ENCODE results near the gene C20orf202. TPM values are rescaled to one million over a fixed set of nuclear protein-coding genes. Genes with fewer than 3 reads are reported as not detected.
"Not testable (repeated sequence)": the region's sequence is repeated elsewhere in the genome, so short reads cannot be mapped to it uniquely, and the experiment has no call there.

C20orf202 gene
- total RNA-seq, 8 experiments from 2014 or later, result 0.11 to 0.24 (median 0.20) TPM; not detected in 4

- no peak for ATAC-seq (replicated peaks in 6 of 8)
- Histone ChIP-seq H3K27ac (no peak overlapping the region), H3K4me3 (no peak overlapping the region), H3K4me1 (replicated peaks in 1 of 2) (peaks cover 3 to 4% of the 10 kb centered on the region in 2 donors)
- 0 to 86% (median 50%) methylated on average over 1 to 2 of the region's 2 CpGs; no CpG with 5 or more reads in 1 of the 10 experiments for WGBS, 10 experiments
- in situ Hi-C loops (cut with MboI; ENCODE audit: low pct_unique_long_range_greater_than_20kb in 2 of 9, low sequenced_read_pairs in 9 of 9, unreplicated experiment in 9 of 9), result no loop called here
Observed at GRCh38 chr20:1245578-1245977, 42.3 kb downstream of the C20orf202 start.

- ATAC-seq (replicated peaks in 6 of 8), result no peak
- H3K27ac ChIP-seq, result no peak overlapping the region
- no peaks in the 10 kb centered on the region for H3K4me1 ChIP-seq (replicated peaks in 1 of 2)
- in situ Hi-C loops (cut with MboI; ENCODE audit: low pct_unique_long_range_greater_than_20kb in 2 of 9, low sequenced_read_pairs in 9 of 9, unreplicated experiment in 9 of 9), result no loop called here
- H3K4me3 ChIP-seq, result no peak overlapping the region
Observed at GRCh38 chr20:1247689-1248088, 44.4 kb downstream of the C20orf202 start.

- H3K27ac ChIP-seq; in situ Hi-C loops (cut with MboI; ENCODE audit: low pct_unique_long_range_greater_than_20kb in 2 of 9, low sequenced_read_pairs in 9 of 9, unreplicated experiment in 9 of 9); H3K4me1 ChIP-seq (replicated peaks in 1 of 2); ATAC-seq (replicated peaks in 6 of 8); H3K4me3 ChIP-seq: not testable (repeated sequence)
- WGBS, 10 experiments, result 11 to 100% (median 71%) methylated on average over 1 to 2 of the region's 2 CpGs; no CpG with 5 or more reads in 4 of the 10 experiments
Observed at GRCh38 chr20:1250282-1250681, 47.0 kb downstream of the C20orf202 start.

- no peak for ATAC-seq (replicated peaks in 6 of 8)
- no peaks in the 10 kb centered on the region for H3K4me1 ChIP-seq (replicated peaks in 1 of 2)
- no peak overlapping the region for H3K27ac ChIP-seq
- H3K4me3 ChIP-seq, result no peak overlapping the region
- WGBS, 10 experiments, result 69 to 100% (median 96%) methylated on average over 1 to 3 of the region's 3 CpGs; no CpG with 5 or more reads in 4 of the 10 experiments
- in situ Hi-C loops (cut with MboI; ENCODE audit: low pct_unique_long_range_greater_than_20kb in 2 of 9, low sequenced_read_pairs in 9 of 9, unreplicated experiment in 9 of 9), result no loop called here
Observed at GRCh38 chr20:1252416-1252815, 49.2 kb downstream of the C20orf202 start.

GRCh38 chr20:1254254-1254653, 51.0 kb downstream of the C20orf202 start:
- Histone ChIP-seq H3K4me3 (no peak overlapping the region), H3K27ac (no peak overlapping the region), H3K4me1 (replicated peaks in 1 of 2) (no peaks in the 10 kb centered on the region)
- whole genome bisulfite sequencing, 10 experiments, result 20 to 100% (median 67%) methylated on average over 1 to 2 of the region's 2 CpGs; no CpG with 5 or more reads in 1 of the 10 experiments
- in situ Hi-C loops (cut with MboI; ENCODE audit: low pct_unique_long_range_greater_than_20kb in 2 of 9, low sequenced_read_pairs in 9 of 9, unreplicated experiment in 9 of 9), result no loop called here
- ATAC-seq (replicated peaks in 6 of 8), result no peak

GRCh38 chr20:1255675-1256074, 52.4 kb downstream of the C20orf202 start:
- no peaks in the 10 kb centered on the region for H3K4me1 ChIP-seq (replicated peaks in 1 of 2)
- no peak for ATAC-seq (replicated peaks in 6 of 8)
- 0 to 100% (median 80%) methylated on average over 1 to 2 of the region's 2 CpGs; no CpG with 5 or more reads in 3 of the 10 experiments for WGBS, 10 experiments
- no peak overlapping the region for H3K4me3 ChIP-seq
- in situ Hi-C loops (cut with MboI; ENCODE audit: low pct_unique_long_range_greater_than_20kb in 2 of 9, low sequenced_read_pairs in 9 of 9, unreplicated experiment in 9 of 9), result no loop called here
- H3K27ac ChIP-seq, result no peak overlapping the region

Other genes starting within 250 kb of the C20orf202 start
- gene RSPO4, start 201.1 kb upstream of the C20orf202 start, total RNA-seq, result under 1 TPM in 7 of 8 experiments, not detected in 1; 0.05 to 0.81 (median 0.28) TPM
- 10 to 100 TPM; 26.2 to 59.1 (median 42.6) TPM for gene PSMF1, start 84.9 kb upstream of the C20orf202 start, total RNA-seq
- 10 to 100 TPM in 3 of 8 experiments, 1 to 10 TPM in 3, under 1 TPM in 2; 0.71 to 16.9 (median 5.9) TPM for gene TMEM74B, start 18.5 kb upstream of the C20orf202 start, total RNA-seq
- not detected for gene RAD21L1, start 22.6 kb downstream of the C20orf202 start, total RNA-seq
- gene SNPH, start 62.8 kb downstream of the C20orf202 start, total RNA-seq, result 10 to 100 TPM in 1 of 8 experiments, 1 to 10 TPM in 7; 4.0 to 14.6 (median 7.0) TPM
- 10 to 100 TPM in 1 of 8 experiments, 1 to 10 TPM in 7; 1.4 to 16.3 (median 2.8) TPM for gene SDCBP2, start 125.7 kb downstream of the C20orf202 start, total RNA-seq
- gene FKBP1A, start 189.6 kb downstream of the C20orf202 start, total RNA-seq, result 100 to 1,000 TPM in 3 of 8 experiments, 10 to 100 TPM in 5; 49.8 to 222 (median 89.0) TPM

Measured in motor neuron (in vitro differentiated cells).